HepG2 (cell line): ENCODE data around the gene NFE2L3. TPM values are rescaled to one million over a fixed set of nuclear protein-coding genes. Genes with fewer than 3 reads are reported as not detected.

Experiments
- AKAP8 ChIP-seq: sonication (generic); formaldehyde crosslinking; IDR thresholded peaks from 2 replicates; pipeline ENCODE4 v1.5.1; 2020; ENCODE audit warnings: mild to moderate bottlenecking, missing genetic modification reagents
- CSRNP1 ChIP-seq: sonication (generic); formaldehyde crosslinking; IDR thresholded peaks from 2 replicates; pipeline ENCODE4 v1.8.1; 2023; ENCODE audit warnings: mild to moderate bottlenecking, missing genetic modification reagents
- FOXC1 ChIP-seq: sonication (generic); formaldehyde crosslinking; IDR thresholded peaks from 2 replicates; pipeline ENCODE4 v1.8.0; 2022; ENCODE audit warnings: mild to moderate bottlenecking, missing genetic modification reagents, borderline replicate concordance
- JARID2 ChIP-seq: sonication (generic); formaldehyde crosslinking; IDR thresholded peaks from 2 replicates; pipeline ENCODE4 v1.8.1; 2023; ENCODE audit warnings: missing genetic modification reagents, inconsistent platforms; ENCODE audit not compliant: insufficient replicate concordance
- JDP2 ChIP-seq: sonication (generic); formaldehyde crosslinking; IDR thresholded peaks from 2 replicates; pipeline ENCODE4 v1.8.1; 2022; ENCODE audit warnings: missing genetic modification reagents, borderline replicate concordance
- KLF12 ChIP-seq: sonication (generic); formaldehyde crosslinking; IDR thresholded peaks from 2 replicates; pipeline ENCODE4 v1.4.0; 2020; ENCODE audit warnings: missing genetic modification reagents, borderline replicate concordance
- MXI1 ChIP-seq: IDR thresholded peaks from 3 replicates; pipeline ENCODE4 v1.6.1; 2012; ENCODE audit warnings: low read depth, low read length, inconsistent platforms, borderline replicate concordance
- NCOR1 ChIP-seq: fragments of 200-600 bp; sonication (generic); IDR thresholded peaks from 2 replicates; pipeline ENCODE4 v1.7.0; 2017; ENCODE audit warnings: antibody characterized with exemption, low read length, borderline replicate concordance
- NR2F2 ChIP-seq: IDR thresholded peaks from 2 replicates; pipeline ENCODE4 v1.6.1; 2012; ENCODE audit warnings: low read depth, inconsistent platforms, borderline replicate concordance
- PATZ1 ChIP-seq: sonication (generic); formaldehyde crosslinking; IDR thresholded peaks from 2 replicates; pipeline ENCODE4 v1.4.0; 2020; ENCODE audit warnings: missing genetic modification reagents
- SMAD9 ChIP-seq: sonication (generic); formaldehyde crosslinking; IDR thresholded peaks from 2 replicates; pipeline ENCODE4 v1.5.1; 2020; ENCODE audit warnings: mild to moderate bottlenecking, missing genetic modification reagents
- STAT5B ChIP-seq: sonication (generic); formaldehyde crosslinking; IDR thresholded peaks from 2 replicates; pipeline ENCODE4 v1.4.0; 2020; ENCODE audit warnings: missing genetic modification reagents
- TBX2 ChIP-seq: sonication (generic); formaldehyde crosslinking; IDR thresholded peaks from 2 replicates; pipeline ENCODE4 v1.5.0; 2020; ENCODE audit warnings: missing genetic modification reagents, mild to moderate bottlenecking, borderline replicate concordance
- WIZ ChIP-seq: sonication (generic); formaldehyde crosslinking; IDR thresholded peaks from 2 replicates; pipeline ENCODE4 v1.5.1; 2020; ENCODE audit warnings: mild to moderate bottlenecking, missing genetic modification reagents
- ZBTB39 ChIP-seq: sonication (generic); formaldehyde crosslinking; IDR thresholded peaks from 2 replicates; pipeline ENCODE4 v1.5.0; 2020; ENCODE audit warnings: missing genetic modification reagents
- ZIK1 ChIP-seq: sonication (generic); formaldehyde crosslinking; IDR thresholded peaks from 2 replicates; pipeline ENCODE4 v1.5.0; 2020; ENCODE audit warnings: mild to moderate bottlenecking, low read depth, missing genetic modification reagents, borderline replicate concordance
- ZKSCAN1 ChIP-seq: fragments of 150-350 bp; IDR thresholded peaks from 2 replicates; pipeline ENCODE4 v1.6.1; 2014; ENCODE audit warnings: low read length
- ZNF101 ChIP-seq: sonication (generic); formaldehyde crosslinking; IDR thresholded peaks from 2 replicates; pipeline ENCODE4 v1.4.0; 2020; ENCODE audit warnings: mild to moderate bottlenecking, low read depth, missing genetic modification reagents, borderline replicate concordance
- ZNF550 ChIP-seq: sonication (generic); formaldehyde crosslinking; IDR thresholded peaks from 2 replicates; pipeline ENCODE4 v1.4.0; 2020; ENCODE audit warnings: mild to moderate bottlenecking, missing genetic modification reagents, borderline replicate concordance
- ZNF629 ChIP-seq: sonication (generic); formaldehyde crosslinking; conservative IDR thresholded peaks from 2 replicates; pipeline ENCODE4 v1.5.0; 2020; ENCODE audit warnings: missing genetic modification reagents
- ZNF780A ChIP-seq: sonication (generic); formaldehyde crosslinking; IDR thresholded peaks from 2 replicates; pipeline ENCODE4 v1.8.0; 2022; ENCODE audit warnings: mild to moderate bottlenecking, missing genetic modification reagents, moderate library complexity
- polyA plus RNA-seq, 8 experiments: library from polyadenylated mRNA; depleted of rRNA in 3 of 8; stranded (reverse) in 7 of 8; unstranded in 1 of 8; fragments of >200 nt; fragmentation: Illumina TruSeq in 4 of 8; extraction: Trizol in 4 of 8; gene quantifications; 2 replicates each; pipeline versions ENCODE4 v1.2.1 to v1.2.3, GENCODE V29; 2011 to 2016; ENCODE audit warnings: low read depth in 4 of 8, missing spikeins in 1 of 8, mixed read lengths in 1 of 8; ENCODE audit not compliant: insufficient read depth in 1 of 8
- total RNA-seq, 5 experiments: library from RNA; depleted of rRNA; stranded (reverse); fragments of >200 nt; fragmentation: Illumina TruSeq; extraction: Trizol; gene quantifications; 2 replicates each; pipeline ENCODE4 v1.2.3, GENCODE V29; 2016; ENCODE audit warnings: low read depth in 1 of 5
- TF ChIP-seq, protein P1 (sequence below): IDR thresholded peaks from 2 replicates; pipeline ENCODE4 v1.6.1; 2016; ENCODE audit warnings: low read depth, borderline replicate concordance
- TF ChIP-seq, protein P2 (sequence below): sonication (generic); formaldehyde crosslinking; IDR thresholded peaks from 2 replicates; pipeline ENCODE4 v1.8.0; 2022; ENCODE audit warnings: mild to moderate bottlenecking, missing genetic modification reagents; ENCODE audit not compliant: insufficient replicate concordance

Gene NFE2L3
- total and polyA plus RNA-seq, 2 of the 13 experiments (the other 11 are each of a cell fraction or from before 2014, with no cell fraction given), result 11.4 to 19.4 TPM

DNA sequence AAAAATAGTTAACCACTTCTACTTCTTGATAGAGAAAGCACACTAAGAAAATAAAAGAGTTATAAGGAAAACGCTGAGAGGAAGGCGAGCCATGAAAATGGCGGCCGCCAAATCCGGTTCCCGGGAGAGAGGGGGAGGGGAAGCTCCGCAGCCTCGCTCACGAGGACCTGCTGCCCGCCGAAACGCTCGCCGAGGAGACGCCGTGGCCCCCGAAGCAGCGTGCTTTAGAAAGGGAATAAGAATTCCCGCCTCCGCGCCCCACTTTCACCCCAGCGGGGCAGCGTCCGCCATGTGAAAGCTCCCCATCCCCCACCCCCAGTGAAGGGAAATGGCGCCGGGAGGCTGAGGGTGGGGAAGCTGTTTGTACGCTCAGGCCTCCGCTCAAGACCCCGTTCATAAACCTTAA is 48.0 kb downstream of the NFE2L3 start (continued):
- TF ChIP-seq CSRNP1 (CRISPR knock-in tag), result no peak
- TF ChIP-seq ZBTB39 (CRISPR knock-in tag), result no peak
- TF ChIP-seq TBX2 (CRISPR knock-in tag), result no peak
- no peak for TF ChIP-seq ZKSCAN1
- no peak for TF ChIP-seq WIZ (CRISPR knock-in tag)
- 0 out of 2 replicates have a peak, but pooled peaks have one; percentile 10 for TF ChIP-seq NCOR1
- no peak for TF ChIP-seq AKAP8 (CRISPR knock-in tag)
- TF ChIP-seq FOXC1 (CRISPR knock-in tag), result 0 out of 2 replicates have a peak, but pooled peaks have one; percentile 8
- no peak for TF ChIP-seq ZNF629 (CRISPR knock-in tag)
- 0 out of 2 replicates have a peak, but pooled peaks have one; percentile 3 for TF ChIP-seq SMAD9
- TF ChIP-seq ZNF101 (CRISPR knock-in tag), result no peak
- TF ChIP-seq JDP2 (CRISPR knock-in tag), result no peak
- 0 out of 3 replicates have a peak, but pooled peaks have one; percentile 36 for TF ChIP-seq MXI1
- no peak for TF ChIP-seq KLF12 (CRISPR knock-in tag)
- TF ChIP-seq PATZ1, result no peak
- TF ChIP-seq NR2F2, result no peak
- TF ChIP-seq JARID2, result no peak
- TF ChIP-seq, protein P1, sequence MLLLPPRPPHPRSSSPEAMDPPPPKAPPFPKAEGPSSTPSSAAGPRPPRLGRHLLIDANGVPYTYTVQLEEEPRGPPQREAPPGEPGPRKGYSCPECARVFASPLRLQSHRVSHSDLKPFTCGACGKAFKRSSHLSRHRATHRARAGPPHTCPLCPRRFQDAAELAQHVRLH (CRISPR knock-in tag), result no peak
- TF ChIP-seq ZIK1 (CRISPR knock-in tag), result no peak
- TF ChIP-seq STAT5B, result no peak
- 0 out of 2 replicates have a peak, but pooled peaks have one; percentile 7 for TF ChIP-seq ZNF780A (CRISPR knock-in tag)
- TF ChIP-seq, protein P2, sequence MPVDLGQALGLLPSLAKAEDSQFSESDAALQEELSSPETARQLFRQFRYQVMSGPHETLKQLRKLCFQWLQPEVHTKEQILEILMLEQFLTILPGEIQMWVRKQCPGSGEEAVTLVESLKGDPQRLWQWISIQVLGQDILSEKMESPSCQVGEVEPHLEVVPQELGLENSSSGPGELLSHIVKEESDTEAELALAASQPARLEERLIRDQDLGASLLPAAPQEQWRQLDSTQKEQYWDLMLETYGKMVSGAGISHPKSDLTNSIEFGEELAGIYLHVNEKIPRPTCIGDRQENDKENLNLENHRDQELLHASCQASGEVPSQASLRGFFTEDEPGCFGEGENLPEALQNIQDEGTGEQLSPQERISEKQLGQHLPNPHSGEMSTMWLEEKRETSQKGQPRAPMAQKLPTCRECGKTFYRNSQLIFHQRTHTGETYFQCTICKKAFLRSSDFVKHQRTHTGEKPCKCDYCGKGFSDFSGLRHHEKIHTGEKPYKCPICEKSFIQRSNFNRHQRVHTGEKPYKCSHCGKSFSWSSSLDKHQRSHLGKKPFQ, result no peak
- TF ChIP-seq ZNF550 (CRISPR knock-in tag), result peak; percentile 21; the same call in 1 of the 2 replicates
